K562 (cell line): ENCODE data around the gene KNG1. TPM values are rescaled to one million over a fixed set of nuclear protein-coding genes. Genes with fewer than 3 reads are reported as not detected.

Experiments used
- ARID2 ChIP-seq: fragments of 450-650 bp; IDR thresholded peaks from 2 replicates; pipeline ENCODE4 v1.6.1; 2017; ENCODE audit warnings: antibody characterized with exemption, mild to moderate bottlenecking
- ATF7 ChIP-seq: fragments of 450-650 bp; IDR thresholded peaks from 2 replicates; pipeline ENCODE4 v1.7.1; 2014; ENCODE audit warnings: mild to moderate bottlenecking, moderate library complexity
- BCOR ChIP-seq: fragments of 450-650 bp; IDR thresholded peaks from 2 replicates; pipeline ENCODE4 v1.6.1; 2016
- CC2D1A ChIP-seq: fragments of 450-650 bp; IDR thresholded peaks from 2 replicates; pipeline ENCODE4 v1.6.1; 2017; ENCODE audit warnings: mild to moderate bottlenecking
- CHD4 ChIP-seq: fragments of 200-600 bp; sonication (generic); IDR thresholded peaks from 3 replicates; pipeline ENCODE4 v1.6.1; 2012; ENCODE audit warnings: low read depth, mild to moderate bottlenecking, mixed read lengths, low read length, inconsistent platforms; ENCODE audit not compliant: insufficient read depth, insufficient replicate concordance, poor library complexity, severe bottlenecking
- DIDO1 ChIP-seq: fragments of 450-650 bp; IDR thresholded peaks from 2 replicates; pipeline ENCODE4 v1.6.1; 2016; ENCODE audit warnings: low read depth, missing biosample characterization, missing genetic modification characterization
- ELF2 ChIP-seq: fragments of 250-450 bp; sonication (Bioruptor Pico); IDR thresholded peaks from 2 replicates; pipeline ENCODE4 v1.5.0; 2021; ENCODE audit warnings: mild to moderate bottlenecking
- FUS ChIP-seq: fragments of 200-400 bp; formaldehyde crosslinking; optimal IDR thresholded peaks from 2 replicates; pipeline ENCODE3; 2017; ENCODE audit warnings: low read depth, low read length
- HLTF ChIP-seq: fragments of 450-650 bp; IDR thresholded peaks from 2 replicates; pipeline ENCODE4 v1.6.1; 2016
- KAT2B ChIP-seq: IDR thresholded peaks from one replicate; pipeline ENCODE4 v1.6.1; 2012; ENCODE audit warnings: low read depth, mild to moderate bottlenecking, control low read depth, inconsistent platforms, low read length, moderate library complexity
- MED1 ChIP-seq: sonication (generic); formaldehyde crosslinking; IDR thresholded peaks from 2 replicates; pipeline ENCODE4 v1.8.1; 2023; ENCODE audit warnings: missing genetic modification reagents, borderline replicate concordance
- PHF21A ChIP-seq: fragments of 450-650 bp; IDR thresholded peaks from 2 replicates; pipeline ENCODE4 v1.6.1; 2017; ENCODE audit warnings: low read depth, borderline replicate concordance
- PPARD ChIP-seq: fragments of 250-450 bp; sonication (Bioruptor Pico); IDR thresholded peaks from 2 replicates; pipeline ENCODE4 v1.8.0; 2022; ENCODE audit warnings: inconsistent platforms, mild to moderate bottlenecking, moderate library complexity
- SETDB1 ChIP-seq: IDR thresholded peaks from one replicate; pipeline ENCODE4 v1.6.1; 2012; ENCODE audit warnings: low read length, control low read depth, inconsistent platforms
- SIRT6 ChIP-seq: IDR thresholded peaks from one replicate; pipeline ENCODE4 v1.6.1; 2012; ENCODE audit warnings: low read depth, mild to moderate bottlenecking, control low read depth, inconsistent platforms, low read length, moderate library complexity
- TAF1 ChIP-seq: IDR thresholded peaks from 2 replicates; pipeline ENCODE4 v1.6.1; 2011; ENCODE audit warnings: mild to moderate bottlenecking, low read length, moderate library complexity; ENCODE audit not compliant: insufficient read depth, control insufficient read depth, severe bottlenecking; ENCODE audit errors: extremely low read depth
- XRCC4 ChIP-seq: IDR thresholded peaks from one replicate; pipeline ENCODE4 v1.6.1; 2011; ENCODE audit not compliant: insufficient read depth, insufficient read length; ENCODE audit errors: extremely low read depth
- ZEB2 ChIP-seq: fragments of 450-650 bp; IDR thresholded peaks from 2 replicates; pipeline ENCODE4 v1.6.1; 2016
- ZNF146 ChIP-seq: IDR thresholded peaks from one replicate; pipeline ENCODE4 v1.6.1; 2018; ENCODE audit warnings: missing compliant biosample characterization; ENCODE audit not compliant: unreplicated experiment
- ZNF584 ChIP-seq: fragments of 200-800 bp; sonication (Bioruptor generic); IDR thresholded peaks from 2 replicates; pipeline ENCODE4 v1.6.1; 2016; ENCODE audit warnings: low read depth, mild to moderate bottlenecking, missing genetic modification characterization, missing compliant biosample characterization
- ZNF586 ChIP-seq: fragments of 450-650 bp; formaldehyde crosslinking; conservative IDR thresholded peaks from 2 replicates; pipeline ENCODE4 v1.4.0; 2020; ENCODE audit warnings: mild to moderate bottlenecking, moderate library complexity
- ZNF79 ChIP-seq: fragments of 250-450 bp; sonication (Bioruptor Pico); IDR thresholded peaks from 2 replicates; pipeline ENCODE4 v1.4.0; 2020; ENCODE audit warnings: low read depth, mild to moderate bottlenecking, moderate library complexity
- polyA plus RNA-seq, 8 experiments: library from polyadenylated mRNA; depleted of rRNA in 4 of 8; stranded (reverse) in 5 of 8; unstranded in 3 of 8; fragments of >200 nt; fragmentation: Nextera tagmentation in 2 of 8; fragmentation: Illumina TruSeq in 1 of 8; extraction: Ambion mirVana in 2 of 8; extraction: Trizol in 1 of 8; gene quantifications; 2 replicates each; pipeline versions ENCODE4 v1.2.1 to v1.2.3, GENCODE V29; 2011 to 2014; ENCODE audit warnings: inconsistent platforms in 1 of 8, missing spikeins in 1 of 8
- total RNA-seq, 7 experiments: library from RNA; depleted of rRNA in 6 of 7; stranded (reverse); fragments of >200 nt in 6 of 7; fragmentation: Illumina TruSeq in 2 of 7; extraction: Trizol in 2 of 7; gene quantifications; 2 replicates each; pipeline versions ENCODE4 v1.2.1 to v1.2.3, GENCODE V29; 2011 to 2021; ENCODE audit warnings: low replicate concordance in 1 of 7
- TF ChIP-seq, protein P1 (sequence below): fragments of 250-450 bp; sonication (Bioruptor Pico); IDR thresholded peaks from 2 replicates; pipeline ENCODE4 v1.4.0; 2020; ENCODE audit warnings: borderline replicate concordance
- TF ChIP-seq, protein P2 (sequence below): IDR thresholded peaks from 2 replicates; pipeline ENCODE4 v1.6.1; 2011; ENCODE audit warnings: borderline replicate concordance, low read depth, mild to moderate bottlenecking, moderate library complexity, low read length; ENCODE audit not compliant: insufficient read depth, poor library complexity, severe bottlenecking
- TF ChIP-seq, protein P3 (sequence below), 2 experiments: fragments of 450-650 bp; conservative IDR thresholded peaks; 2 replicates each; pipeline ENCODE4 v1.6.1; 2017; ENCODE audit warnings: mild to moderate bottlenecking in 2 of 2, moderate library complexity in 2 of 2

Gene KNG1
- total and polyA plus RNA-seq, 9 of the 15 experiments (the other 6 are each of a cell fraction or from before 2014, with no cell fraction given): 0.09 TPM; not detected in 8

DNA sequence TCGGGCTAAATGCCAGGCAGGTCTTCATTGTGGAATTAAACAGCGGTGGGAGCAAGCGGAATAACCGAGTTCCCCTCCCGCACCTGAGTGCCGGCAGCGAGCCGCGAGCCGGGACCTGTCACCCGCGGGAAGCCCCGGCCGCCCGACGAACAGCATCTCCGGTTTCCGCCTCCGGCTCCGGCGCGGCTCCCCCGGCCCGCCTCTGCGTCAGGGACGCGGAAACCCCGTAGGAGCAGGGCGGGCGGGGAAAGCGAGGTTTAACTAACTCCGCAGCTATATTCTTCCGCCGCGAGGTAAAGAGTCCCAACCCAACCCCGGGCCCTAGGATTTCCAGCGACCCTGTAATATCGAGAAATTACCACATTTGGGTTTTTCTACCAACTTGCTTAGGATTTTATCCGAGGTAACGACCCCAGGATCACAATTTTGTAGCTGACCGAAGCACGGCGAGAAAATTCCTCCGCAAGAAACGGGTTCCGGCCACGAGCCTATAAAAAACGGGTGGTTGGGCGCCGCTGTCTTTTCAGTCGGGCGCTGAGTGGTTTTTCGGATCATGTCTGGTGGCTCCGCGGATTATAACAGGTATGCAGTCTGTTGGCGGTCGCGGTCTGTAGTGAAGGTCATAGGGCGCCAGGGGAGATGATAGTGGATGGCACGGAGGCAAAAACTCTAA, 66.0 kb downstream of the KNG1 start, which contains the start of gene EIF4A2 (continued):
- TF ChIP-seq, protein P1, sequence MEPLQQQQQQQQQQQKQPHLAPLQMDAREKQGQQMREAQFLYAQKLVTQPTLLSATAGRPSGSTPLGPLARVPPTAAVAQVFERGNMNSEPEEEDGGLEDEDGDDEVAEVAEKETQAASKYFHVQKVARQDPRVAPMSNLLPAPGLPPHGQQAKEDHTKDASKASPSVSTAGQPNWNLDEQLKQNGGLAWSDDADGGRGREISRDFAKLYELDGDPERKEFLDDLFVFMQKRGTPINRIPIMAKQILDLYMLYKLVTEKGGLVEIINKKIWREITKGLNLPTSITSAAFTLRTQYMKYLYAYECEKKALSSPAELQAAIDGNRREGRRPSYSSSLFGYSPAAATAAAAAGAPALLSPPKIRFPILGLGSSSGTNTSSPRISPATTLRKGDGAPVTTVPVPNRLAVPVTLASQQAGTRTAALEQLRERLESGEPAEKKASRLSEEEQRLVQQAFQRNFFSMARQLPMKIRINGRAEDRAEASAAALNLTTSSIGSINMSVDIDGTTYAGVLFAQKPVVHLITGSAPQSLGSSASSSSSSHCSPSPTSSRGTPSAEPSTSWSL (CRISPR knock-in tag): no peak
- TF ChIP-seq BCOR (peak; percentile 82), ZNF586 (no peak), SETDB1 (no peak), KAT2B (no peak), CHD4 (no peak), XRCC4 (no peak), SIRT6 (no peak), ZNF584 (peak; percentile 50), PHF21A (peak; percentile 58; the same call in 1 of the 2 replicates), PPARD (no peak), ELF2 (CRISPR knock-in tag) (peak; percentile 74; the same call in 1 of the 2 replicates), MED1 (CRISPR knock-in tag) (no peak), TAF1 (peak; percentile 99), FUS (no peak), CC2D1A (peak; percentile 90; the same call in 1 of the 2 replicates), ARID2 (no peak), ZNF146 (no peak), ZEB2 (0 out of 2 replicates have a peak, but pooled peaks have one; percentile 51), DIDO1 (tag) (peak; percentile 92), ZNF79 (CRISPR knock-in tag) (no peak), ATF7 (peak; percentile 89), HLTF (peak; percentile 55; the same call in 1 of the 2 replicates)
- TF ChIP-seq, protein P2, sequence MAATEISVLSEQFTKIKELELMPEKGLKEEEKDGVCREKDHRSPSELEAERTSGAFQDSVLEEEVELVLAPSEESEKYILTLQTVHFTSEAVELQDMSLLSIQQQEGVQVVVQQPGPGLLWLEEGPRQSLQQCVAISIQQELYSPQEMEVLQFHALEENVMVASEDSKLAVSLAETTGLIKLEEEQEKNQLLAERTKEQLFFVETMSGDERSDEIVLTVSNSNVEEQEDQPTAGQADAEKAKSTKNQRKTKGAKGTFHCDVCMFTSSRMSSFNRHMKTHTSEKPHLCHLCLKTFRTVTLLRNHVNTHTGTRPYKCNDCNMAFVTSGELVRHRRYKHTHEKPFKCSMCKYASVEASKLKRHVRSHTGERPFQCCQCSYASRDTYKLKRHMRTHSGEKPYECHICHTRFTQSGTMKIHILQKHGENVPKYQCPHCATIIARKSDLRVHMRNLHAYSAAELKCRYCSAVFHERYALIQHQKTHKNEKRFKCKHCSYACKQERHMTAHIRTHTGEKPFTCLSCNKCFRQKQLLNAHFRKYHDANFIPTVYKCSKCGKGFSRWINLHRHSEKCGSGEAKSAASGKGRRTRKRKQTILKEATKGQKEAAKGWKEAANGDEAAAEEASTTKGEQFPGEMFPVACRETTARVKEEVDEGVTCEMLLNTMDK: peak; percentile 20
- TF ChIP-seq, protein P3, sequence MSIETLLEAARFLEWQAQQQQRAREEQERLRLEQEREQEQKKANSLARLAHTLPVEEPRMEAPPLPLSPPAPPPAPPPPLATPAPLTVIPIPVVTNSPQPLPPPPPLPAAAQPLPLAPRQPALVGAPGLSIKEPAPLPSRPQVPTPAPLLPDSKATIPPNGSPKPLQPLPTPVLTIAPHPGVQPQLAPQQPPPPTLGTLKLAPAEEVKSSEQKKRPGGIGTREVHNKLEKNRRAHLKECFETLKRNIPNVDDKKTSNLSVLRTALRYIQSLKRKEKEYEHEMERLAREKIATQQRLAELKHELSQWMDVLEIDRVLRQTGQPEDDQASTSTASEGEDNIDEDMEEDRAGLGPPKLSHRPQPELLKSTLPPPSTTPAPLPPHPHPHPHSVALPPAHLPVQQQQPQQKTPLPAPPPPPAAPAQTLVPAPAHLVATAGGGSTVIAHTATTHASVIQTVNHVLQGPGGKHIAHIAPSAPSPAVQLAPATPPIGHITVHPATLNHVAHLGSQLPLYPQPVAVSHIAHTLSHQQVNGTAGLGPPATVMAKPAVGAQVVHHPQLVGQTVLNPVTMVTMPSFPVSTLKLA (conservative IDR thresholded peaks at IDR 0.05): peak; percentile 86 to 89
